ENCODE measurements around the gene CIB4.

CIB4 gene

DNA sequence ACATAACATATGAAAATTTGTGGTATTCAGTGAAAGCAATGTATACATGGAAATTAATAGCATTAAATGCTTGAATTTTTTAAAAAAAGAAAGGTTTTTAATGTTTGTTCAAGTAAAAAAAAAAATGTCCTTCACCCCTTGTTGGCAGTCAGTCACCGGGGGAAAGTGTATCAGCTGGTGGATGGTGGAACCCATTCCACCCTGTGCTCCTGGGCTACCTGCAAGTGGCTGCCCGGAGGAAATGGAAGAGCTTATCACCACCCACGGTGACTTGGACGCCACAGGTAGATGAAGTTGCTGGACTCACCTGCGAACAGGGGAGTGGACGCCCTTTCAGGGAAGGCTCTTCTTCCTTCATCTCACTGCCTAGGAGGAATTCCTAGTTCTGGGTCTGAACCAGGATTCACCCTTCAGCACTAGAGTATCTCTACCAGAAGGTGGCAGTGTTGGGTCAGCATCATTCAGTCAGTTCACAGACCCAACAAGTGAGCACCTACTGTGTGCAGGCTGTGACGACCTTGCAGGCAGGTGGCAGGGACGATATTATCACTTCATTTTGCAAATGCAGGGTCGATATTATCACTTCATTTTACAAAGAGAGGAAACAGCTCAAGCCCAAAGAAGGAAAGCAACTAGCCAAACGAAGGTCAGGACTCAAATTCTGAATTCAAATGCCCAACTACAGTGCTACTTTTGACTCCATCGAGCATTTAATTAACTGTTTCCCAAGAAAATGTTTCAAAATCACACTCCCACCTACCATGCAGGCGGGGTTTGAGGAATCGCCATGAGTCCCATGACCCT lies 35.8 kb downstream of the CIB4 start:
- Histone ChIP-seq H3K9ac (no peak overlapping the region), H3K4me3 (no peak overlapping the region), H3K4me1 (peaks cover 23 to 45% (median 37%) of the 10 kb centered on the region in 10 experiments), H4K20me1 (no peaks in the 10 kb centered on the region), H3K9me3 (replicated peaks in 1 of 11) (peaks cover 0 to 13% (median 10%) of the 10 kb centered on the region in 11 experiments; a peak in 14 of 22 replicates), H3K27me3 (no peaks in the 10 kb centered on the region), H3K36me3 (no peaks in the 10 kb centered on the region), H3K27ac (no peak overlapping the region), H3K4me2 (no peak overlapping the region)
- TF ChIP-seq Cebpa-rat (IDR thresholded peaks at IDR 0.05) = no peak

DNA sequence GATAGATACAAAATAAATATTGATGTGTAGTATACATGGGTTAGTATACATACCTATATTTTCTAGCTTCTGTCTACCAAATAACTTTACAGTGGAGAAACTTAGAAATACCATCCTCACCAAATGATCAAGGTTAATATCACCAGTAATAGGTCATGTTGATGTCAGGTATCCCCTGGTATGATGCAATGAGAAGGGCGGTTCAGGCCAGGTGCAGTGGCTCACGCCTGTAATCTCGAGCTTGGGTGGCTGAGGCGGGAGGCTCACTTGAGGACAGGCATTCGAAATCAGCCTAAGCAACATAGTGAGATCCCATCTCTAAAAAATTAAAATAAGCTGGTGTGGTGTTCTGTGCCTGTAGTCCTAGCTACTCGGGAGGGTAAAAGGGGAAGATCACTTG lies 38.6 kb downstream of the CIB4 start:
- Histone ChIP-seq H3K9ac (no peak overlapping the region), H3K36me3 (no peaks in the 10 kb centered on the region), H3K27ac (no peak overlapping the region), H3K4me1 (peaks cover 13 to 39% (median 31%) of the 10 kb centered on the region in 10 experiments; a peak in 19 of 20 replicates), H4K20me1 (no peaks in the 10 kb centered on the region), H3K9me3 (replicated peaks in 1 of 11) (peaks cover 0 to 13% (median 10%) of the 10 kb centered on the region in 11 experiments; a peak in 14 of 22 replicates), H3K4me2 (no peak overlapping the region), H3K27me3 (no peaks in the 10 kb centered on the region), H3K4me3 (no peak overlapping the region)
- TF ChIP-seq Cebpa-rat (IDR thresholded peaks at IDR 0.05) = no peak

DNA sequence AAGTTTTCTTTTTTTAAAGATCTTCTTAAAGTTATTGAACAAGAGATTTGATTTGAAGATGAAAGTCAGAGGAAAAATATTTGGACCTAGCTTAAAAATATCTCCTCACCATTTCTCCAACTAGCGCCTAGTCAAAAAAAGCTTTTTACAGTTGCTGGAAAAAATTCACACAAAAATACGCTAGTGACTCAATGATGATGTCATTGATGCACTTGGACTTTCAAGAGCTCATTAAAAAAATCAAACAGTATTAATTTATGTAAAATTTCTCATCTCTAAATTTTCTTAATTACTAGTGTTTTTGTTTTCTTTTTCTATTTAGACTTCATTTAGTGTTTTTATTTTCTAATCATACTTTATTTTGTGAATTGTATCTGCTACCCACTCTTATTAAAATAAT lies 41.8 kb downstream of the CIB4 start:
- H3K27me3 ChIP-seq = no peaks in the 10 kb centered on the region
- H3K9ac ChIP-seq = no peak overlapping the region
- H4K20me1 ChIP-seq = no peaks in the 10 kb centered on the region
- H3K36me3 ChIP-seq = no peaks in the 10 kb centered on the region
- peak overlapping the region; percentile 31 to 86 (median 70); a peak in 17 of 22 replicates for H3K4me2 ChIP-seq
- H3K27ac ChIP-seq = peak overlapping the region in 9 of 11 experiments; percentile 6 to 73 (median 66); a peak in 14 of 22 replicates
- H3K4me3 ChIP-seq = no peak overlapping the region
- H3K4me1 ChIP-seq = peaks cover 17 to 52% (median 47%) of the 10 kb centered on the region in 10 experiments; a peak in 19 of 20 replicates
- TF ChIP-seq Cebpa-rat (IDR thresholded peaks at IDR 0.05) = no peak
- peaks cover 0 to 9% (median 8%) of the 10 kb centered on the region in 11 experiments; a peak in 14 of 22 replicates for H3K9me3 ChIP-seq (replicated peaks in 1 of 11)

DNA sequence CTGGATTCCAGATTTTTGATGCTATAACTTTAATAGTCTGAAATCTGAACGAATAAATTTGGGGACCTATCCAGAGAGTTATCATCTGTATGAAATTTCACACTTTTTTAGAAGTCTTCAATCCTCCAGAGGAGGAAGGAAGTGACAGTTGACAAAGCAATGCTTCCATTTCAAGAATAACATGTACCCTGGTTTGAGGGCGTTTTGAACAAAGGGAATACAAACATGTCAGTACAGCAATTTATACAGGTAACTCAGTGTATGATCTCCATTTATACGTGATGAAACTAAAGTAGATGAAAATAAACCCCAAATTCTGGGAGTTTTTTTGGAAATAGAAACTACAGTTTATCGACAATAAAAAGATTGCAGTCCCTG lies 42.2 kb downstream of the CIB4 start:
- Histone ChIP-seq H4K20me1 (no peaks in the 10 kb centered on the region), H3K4me3 (no peak overlapping the region), H3K9ac (peak overlapping the region in 7 of 11 experiments; percentile 13 to 63 (median 36); a peak in 10 of 22 replicates), H3K4me2 (peak overlapping the region; percentile 31 to 86 (median 70)), H3K27me3 (no peaks in the 10 kb centered on the region), H3K4me1 (peaks cover 17 to 52% (median 47%) of the 10 kb centered on the region in 10 experiments; a peak in 19 of 20 replicates), H3K9me3 (replicated peaks in 1 of 11) (peaks cover 0 to 5% (median 4%) of the 10 kb centered on the region in 11 experiments; a peak in 14 of 22 replicates), H3K36me3 (no peaks in the 10 kb centered on the region), H3K27ac (peak overlapping the region in 9 of 11 experiments; percentile 6 to 73 (median 66); a peak in 17 of 22 replicates)
- no peak for TF ChIP-seq Cebpa-rat (IDR thresholded peaks at IDR 0.05)

DNA sequence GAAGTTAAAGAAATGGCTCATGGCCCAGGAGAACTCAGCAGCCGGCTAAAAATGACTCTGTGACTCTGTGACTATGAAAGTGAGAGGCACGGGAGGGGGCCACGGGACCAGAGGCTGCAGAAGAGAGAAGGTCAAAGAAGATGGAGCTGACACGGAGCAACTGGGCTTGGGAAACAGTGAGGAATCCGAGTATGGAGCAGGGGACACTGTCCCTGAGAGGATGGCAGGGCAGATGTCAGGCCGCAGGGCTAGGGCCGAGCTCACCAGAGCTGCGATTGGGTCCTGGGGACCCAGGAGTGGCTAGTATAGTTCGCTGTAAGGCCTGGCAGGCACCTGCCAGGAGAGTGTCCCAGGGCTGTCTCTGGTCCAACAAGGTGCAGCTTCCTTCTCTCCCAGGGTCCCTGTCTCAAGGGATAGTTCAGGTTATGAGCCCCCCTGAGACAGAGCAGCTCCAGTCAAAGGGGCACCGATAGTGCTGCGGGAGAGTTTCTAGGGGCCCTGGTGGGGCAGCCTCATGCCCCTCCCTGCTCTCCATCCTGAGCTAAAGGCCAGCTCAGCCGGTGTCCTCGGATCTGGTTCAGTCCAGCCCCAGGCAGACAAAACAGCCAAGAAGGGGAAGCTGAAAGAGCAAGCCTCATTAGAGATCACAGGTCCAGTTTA lies 42.7 kb downstream of the CIB4 start:
- Histone ChIP-seq H3K4me2 (peak overlapping the region; percentile 31 to 86 (median 70)), H3K9ac (peak overlapping the region in 7 of 11 experiments; percentile 13 to 63 (median 36); a peak in 10 of 22 replicates), H3K4me3 (no peak overlapping the region), H3K27ac (peak overlapping the region in 9 of 11 experiments; percentile 6 to 73 (median 66); a peak in 17 of 22 replicates), H3K4me1 (peaks cover 17 to 52% (median 47%) of the 10 kb centered on the region in 10 experiments; a peak in 19 of 20 replicates), H3K9me3 (replicated peaks in 1 of 11) (no peaks in the 10 kb centered on the region; a peak in 1 of 22 replicates), H4K20me1 (no peaks in the 10 kb centered on the region), H3K36me3 (no peaks in the 10 kb centered on the region), H3K27me3 (no peaks in the 10 kb centered on the region)
- TF ChIP-seq Cebpa-rat (IDR thresholded peaks at IDR 0.05) = no peak

DNA sequence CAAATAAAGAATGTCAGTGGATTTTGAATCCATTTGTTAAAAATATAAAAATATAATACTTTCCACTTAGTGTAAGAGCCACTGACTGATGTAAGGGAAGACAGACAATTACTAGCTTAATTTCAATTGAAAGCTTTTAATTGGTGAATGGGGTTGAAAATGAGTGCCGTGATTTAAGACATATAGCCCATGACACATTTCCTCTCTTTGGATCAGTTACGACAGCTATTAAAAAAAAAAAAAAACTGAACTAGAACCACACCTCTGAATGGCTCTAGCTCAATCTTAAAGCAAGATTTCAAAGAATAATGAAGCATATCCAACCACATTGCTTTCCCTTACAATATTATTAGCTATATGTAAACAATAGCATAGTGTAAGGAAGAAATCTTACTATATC lies 44.0 kb downstream of the CIB4 start:
- peak overlapping the region in 5 of 11 experiments; percentile 7 to 77 (median 52); a peak in 3 of 22 replicates for H3K4me2 ChIP-seq
- no peak for TF ChIP-seq Cebpa-rat (IDR thresholded peaks at IDR 0.05)
- H3K4me1 ChIP-seq = peaks cover 17 to 54% (median 49%) of the 10 kb centered on the region in 10 experiments; a peak in 19 of 20 replicates
- no peak overlapping the region for H3K4me3 ChIP-seq
- no peak overlapping the region for H3K9ac ChIP-seq
- H3K27ac ChIP-seq = peak overlapping the region in 1 of 11 experiments; percentile 25; a peak in 1 of 22 replicates
- H3K9me3 ChIP-seq (replicated peaks in 1 of 11) = no peaks in the 10 kb centered on the region; a peak in 1 of 22 replicates
- H3K36me3 ChIP-seq = no peaks in the 10 kb centered on the region
- H4K20me1 ChIP-seq = no peaks in the 10 kb centered on the region
- H3K27me3 ChIP-seq = no peaks in the 10 kb centered on the region

DNA sequence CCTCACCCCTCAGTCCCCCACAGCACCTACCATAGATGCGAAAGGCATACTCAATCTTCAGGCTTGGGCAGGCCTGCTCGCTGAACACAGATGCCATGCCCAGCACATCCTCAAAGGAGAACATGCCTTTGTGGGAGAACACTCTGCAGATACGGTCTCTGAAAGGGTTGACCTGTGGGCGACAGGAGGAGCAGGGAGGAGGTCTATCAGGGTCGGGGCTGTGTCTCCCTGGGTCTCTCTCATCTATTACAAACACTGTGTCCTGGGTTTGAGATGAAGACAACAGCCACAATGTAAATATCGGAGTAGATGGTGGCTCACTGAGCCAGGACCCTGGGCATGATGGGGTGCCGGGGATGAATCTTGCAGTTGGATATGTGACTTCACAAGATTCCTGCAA lies 46.0 kb downstream of the CIB4 start:
- no peak overlapping the region for H3K27ac ChIP-seq
- no peaks in the 10 kb centered on the region for H3K27me3 ChIP-seq
- no peaks in the 10 kb centered on the region; a peak in 1 of 22 replicates for H3K9me3 ChIP-seq (replicated peaks in 1 of 11)

DNA sequence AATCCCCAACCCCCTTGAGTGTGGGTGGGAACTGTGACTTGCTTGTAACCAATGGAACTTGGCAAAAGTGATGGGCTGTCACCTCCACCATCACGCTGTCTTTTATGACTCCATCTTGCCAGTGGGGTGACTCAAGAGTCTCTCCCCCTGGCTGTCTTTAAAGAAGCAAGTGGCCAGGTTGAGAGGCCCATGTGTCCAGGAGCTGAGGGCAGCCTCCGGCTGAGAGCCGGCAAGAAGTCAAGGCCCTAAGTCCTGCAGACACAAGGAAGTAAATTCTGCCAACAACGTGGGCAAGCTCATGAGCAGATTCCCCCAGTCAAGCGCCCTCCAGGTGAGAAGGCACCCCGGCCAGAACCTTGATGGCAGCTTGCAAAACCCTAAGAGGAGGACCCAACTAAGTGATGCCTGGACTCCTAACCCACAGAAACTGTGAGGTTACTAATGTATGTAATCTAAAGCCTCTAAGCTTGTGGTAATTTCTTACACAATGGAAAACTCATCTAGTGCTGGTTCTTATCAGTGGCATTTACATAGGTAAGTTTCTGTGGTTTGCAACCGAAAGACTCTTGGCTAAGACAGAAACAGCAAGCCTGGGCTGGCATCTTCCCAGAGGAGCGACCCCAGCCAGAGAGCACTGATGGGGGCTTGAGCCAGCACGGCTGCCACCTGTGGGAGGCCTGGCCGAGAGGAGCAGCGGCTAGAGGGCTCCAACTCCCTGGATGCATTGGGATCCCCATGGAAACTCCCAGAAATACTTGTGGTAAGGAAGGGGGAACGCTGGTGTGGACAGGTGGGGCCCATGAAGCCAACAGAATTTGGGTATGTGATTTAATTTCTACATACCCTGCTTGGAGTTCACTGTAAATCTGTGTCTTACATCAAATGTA lies 49.3 kb downstream of the CIB4 start:
- H3K4me1 ChIP-seq = peaks cover 9 to 51% (median 44%) of the 10 kb centered on the region in 10 experiments; a peak in 19 of 20 replicates
- no peaks in the 10 kb centered on the region for H4K20me1 ChIP-seq
- no peaks in the 10 kb centered on the region for H3K27me3 ChIP-seq
- peaks cover 0 to 7% (median 0%) of the 10 kb centered on the region in 11 experiments; a peak in 3 of 22 replicates for H3K9me3 ChIP-seq (replicated peaks in 1 of 11)
- H3K4me2 ChIP-seq = peak overlapping the region; percentile 47 to 82 (median 73)
- peak overlapping the region in 4 of 11 experiments; percentile 36 to 65 (median 52); a peak in 7 of 22 replicates for H3K9ac ChIP-seq
- no peak for TF ChIP-seq Cebpa-rat (IDR thresholded peaks at IDR 0.05)
- no peak overlapping the region for H3K4me3 ChIP-seq
- no peaks in the 10 kb centered on the region for H3K36me3 ChIP-seq
- H3K27ac ChIP-seq = peak overlapping the region in 6 of 11 experiments; percentile 36 to 81 (median 74); a peak in 11 of 22 replicates

More for the DNA sequence above, 46.0 kb downstream of the CIB4 start:
- Histone ChIP-seq H4K20me1 (no peaks in the 10 kb centered on the region), H3K4me2 (peak overlapping the region in 7 of 11 experiments; percentile 24 to 77 (median 56); a peak in 13 of 22 replicates), H3K4me3 (no peak overlapping the region), H3K36me3 (no peaks in the 10 kb centered on the region), H3K4me1 (peaks cover 25 to 75% (median 69%) of the 10 kb centered on the region in 10 experiments), H3K9ac (no peak overlapping the region)
- TF ChIP-seq Cebpa-rat (IDR thresholded peaks at IDR 0.05) = no peak

Data from BLaER1 treated with 17β-estradiol and CSF1 and Interleukin-3, amounts not matched to agents 10 nM and 100 nM (cell line).